Measurements from ENCODE around the gene CHRDL2.

Gene CHRDL2

GRCh38 chr11:74730571-74731260 lies 510 bp downstream of the CHRDL2 start:
- H3K36me3 ChIP-seq, result no peaks in the 10 kb centered on the region
- DNase-seq, result no peak
- peaks cover 46% of the 10 kb centered on the region for H3K27me3 ChIP-seq
- H3K4me3 ChIP-seq (ENCODE audit: low read depth, low read length), result no peak overlapping the region
- no peak for TF ChIP-seq CTCF (IDR thresholded peaks at IDR 0.05; ENCODE audit: low read depth, low read length)
- H3K4me1 ChIP-seq, result no peaks in the 10 kb centered on the region
- H3K9me3 ChIP-seq, result no peaks in the 10 kb centered on the region

- no peak for DNase-seq
- Histone ChIP-seq H3K9me3 (no peaks in the 10 kb centered on the region), H3K36me3 (no peaks in the 10 kb centered on the region), H3K27me3 (peaks cover 46% of the 10 kb centered on the region), H3K4me1 (no peaks in the 10 kb centered on the region), H3K4me3 (ENCODE audit: low read depth, low read length) (no peak overlapping the region)
- no peak for TF ChIP-seq CTCF (IDR thresholded peaks at IDR 0.05; ENCODE audit: low read depth, low read length)
Measured at GRCh38 chr11:74729397-74729796, 1.8 kb downstream of the CHRDL2 start.

GRCh38 chr11:74726547-74727182 lies 4.6 kb downstream of the CHRDL2 start:
- TF ChIP-seq CTCF (IDR thresholded peaks at IDR 0.05; ENCODE audit: low read depth, low read length), result peak; percentile 96

GRCh38 chr11:74725701-74726100 lies 5.5 kb downstream of the CHRDL2 start:
- H3K4me3 ChIP-seq (ENCODE audit: low read depth, low read length), result no peak overlapping the region
- H3K36me3 ChIP-seq, result no peaks in the 10 kb centered on the region
- DNase-seq, result no peak
- no peaks in the 10 kb centered on the region for H3K9me3 ChIP-seq
- peaks cover 24% of the 10 kb centered on the region for H3K27me3 ChIP-seq
- no peaks in the 10 kb centered on the region for H3K4me1 ChIP-seq
- no peak for TF ChIP-seq CTCF (IDR thresholded peaks at IDR 0.05; ENCODE audit: low read depth, low read length)

More at GRCh38 chr11:74726547-74727182, 4.6 kb downstream of the CHRDL2 start:
- peaks cover 33% of the 10 kb centered on the region for H3K27me3 ChIP-seq
- DNase-seq, result peak; percentile 75
- no peaks in the 10 kb centered on the region for H3K36me3 ChIP-seq
- H3K4me3 ChIP-seq (ENCODE audit: low read depth, low read length), result no peak overlapping the region
- no peaks in the 10 kb centered on the region for H3K4me1 ChIP-seq
- no peaks in the 10 kb centered on the region for H3K9me3 ChIP-seq

GRCh38 chr11:74723511-74723910 lies 7.7 kb downstream of the CHRDL2 start:
- no peaks in the 10 kb centered on the region for H3K9me3 ChIP-seq
- DNase-seq, result no peak
- H3K4me3 ChIP-seq (ENCODE audit: low read depth, low read length), result no peak overlapping the region
- no peaks in the 10 kb centered on the region for H3K36me3 ChIP-seq
- H3K27me3 ChIP-seq, result peaks cover 2% of the 10 kb centered on the region
- TF ChIP-seq CTCF (IDR thresholded peaks at IDR 0.05; ENCODE audit: low read depth, low read length), result no peak
- no peaks in the 10 kb centered on the region for H3K4me1 ChIP-seq

GRCh38 chr11:74721479-74721835 lies 9.8 kb downstream of the CHRDL2 start:
- Histone ChIP-seq H3K4me1 (no peaks in the 10 kb centered on the region), H3K27me3 (no peaks in the 10 kb centered on the region), H3K36me3 (no peaks in the 10 kb centered on the region), H3K9me3 (no peaks in the 10 kb centered on the region), H3K4me3 (ENCODE audit: low read depth, low read length) (no peak overlapping the region)
- DNase-seq, result no peak
- TF ChIP-seq CTCF (IDR thresholded peaks at IDR 0.05; ENCODE audit: low read depth, low read length), result no peak

Data from BE2C (cell line).